Stimulated activated CD4-positive, alpha-beta T cell treated with anti-CD3 and anti-CD28 coated beads, Interleukin-12 subunit alpha, Interleukin-12 subunit beta, amount 100 ng/mL, for 48 hours (primary cell): ENCODE results near the gene CREM.
"Not testable (repeated sequence)": the region's sequence is repeated elsewhere in the genome, so short reads cannot be mapped to it uniquely, and the experiment has no call there.

Experiments used
- DNase-seq, 3 donors: peaks; one replicate each; pipeline ENCODE4 v3.0.0-alpha.2; 2020; ENCODE audit warnings: low read depth in 2 of 3, low spot score in 1 of 3

Gene CREM

DNA sequence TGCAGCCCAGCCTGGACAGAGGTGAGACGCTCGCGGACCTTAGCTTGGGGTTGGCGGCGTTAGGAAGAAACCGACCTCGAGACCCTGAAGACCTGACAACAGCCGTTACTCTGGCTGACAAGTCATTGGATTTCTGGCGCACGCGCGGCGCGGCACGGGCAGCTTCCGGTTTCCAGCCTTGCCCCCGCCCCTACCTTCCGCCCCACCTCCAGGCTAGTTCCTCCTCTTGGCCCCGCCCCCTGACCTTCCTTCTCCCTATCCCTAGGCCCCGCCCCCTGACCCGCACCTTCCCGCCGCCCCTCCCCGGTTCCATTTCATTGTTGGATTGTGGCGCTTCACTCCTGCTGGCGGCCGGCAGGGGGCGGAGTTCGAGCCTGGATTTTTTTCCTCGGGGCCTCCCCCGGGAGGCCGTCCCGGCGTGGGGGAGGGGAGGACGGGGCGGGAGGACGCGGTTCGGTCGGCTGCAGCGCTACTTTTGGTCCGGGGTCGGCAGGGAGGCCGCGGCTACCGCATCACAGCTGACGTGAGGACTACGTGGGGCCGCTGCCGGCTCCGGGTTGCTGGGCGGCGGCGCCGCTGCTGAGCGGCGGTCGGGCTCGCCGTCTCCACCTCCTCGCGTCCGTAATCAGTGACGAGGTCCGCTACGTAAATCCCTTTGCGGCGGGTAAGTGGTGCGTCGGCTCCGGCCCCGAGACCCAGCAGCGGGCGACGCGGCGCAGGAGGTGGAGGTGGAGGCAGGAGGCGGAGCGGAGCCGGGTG is at the start of gene CREM:
Gene CREM, plus strand, starts transcription at position 317 of the 759 bp plus-strand sequence. CDS start 10,990 bp downstream, outside the sequence.
- DNase-seq: peak; percentile 99 to 100 (median 100)

- DNase-seq: no peak
Measured at GRCh38 chr10:35079265-35079664, 47.4 kb upstream of the CREM start.

- no peak for DNase-seq
Measured at GRCh38 chr10:35079763-35080162, 46.9 kb upstream of the CREM start.

GRCh38 chr10:35080261-35080660 is 46.4 kb upstream of the CREM start:
- not testable (repeated sequence) for DNase-seq

GRCh38 chr10:35083242-35083641 is 43.4 kb upstream of the CREM start:
- DNase-seq: no peak

DNA sequence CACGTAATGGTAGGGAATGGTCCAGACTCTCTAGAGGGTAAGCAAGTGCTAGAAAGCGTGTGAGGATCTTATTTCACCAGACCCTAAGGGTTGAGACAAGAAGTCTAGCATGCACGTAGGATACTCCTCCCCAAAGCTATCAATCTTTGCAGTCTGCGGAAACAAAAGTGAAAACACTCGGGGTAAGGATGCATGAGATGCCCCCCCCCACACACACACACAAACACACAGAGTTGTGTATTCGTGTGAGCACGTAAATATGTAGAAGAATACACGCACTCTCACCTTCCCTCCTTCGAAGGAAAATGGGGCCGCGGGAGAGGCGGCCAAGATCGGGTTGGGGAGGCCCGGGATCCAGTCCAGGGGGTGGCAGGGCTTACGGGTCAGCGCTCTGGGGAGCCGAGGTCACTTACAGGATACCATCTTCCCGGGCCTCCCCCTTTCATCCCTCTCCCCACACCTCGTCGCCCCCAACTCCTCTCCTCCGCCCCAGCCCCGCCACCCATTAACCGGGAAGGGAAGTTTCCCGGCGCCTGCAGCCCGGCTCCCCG is 37.0 kb upstream of the CREM start:
- DNase-seq: peak in 1 of 3 donors; percentile 5

- DNase-seq: peak; percentile 89 to 93 (median 90)
Measured at GRCh38 chr10:35090162-35090954, 36.3 kb upstream of the CREM start, which contains the start of gene CUL2. CUL2 (minus strand) TSS chr10:35090341; CDS start chr10:35071317, 19,024 bp downstream.

GRCh38 chr10:35091994-35092790 is 34.5 kb upstream of the CREM start:
- DNase-seq: no peak

DNA sequence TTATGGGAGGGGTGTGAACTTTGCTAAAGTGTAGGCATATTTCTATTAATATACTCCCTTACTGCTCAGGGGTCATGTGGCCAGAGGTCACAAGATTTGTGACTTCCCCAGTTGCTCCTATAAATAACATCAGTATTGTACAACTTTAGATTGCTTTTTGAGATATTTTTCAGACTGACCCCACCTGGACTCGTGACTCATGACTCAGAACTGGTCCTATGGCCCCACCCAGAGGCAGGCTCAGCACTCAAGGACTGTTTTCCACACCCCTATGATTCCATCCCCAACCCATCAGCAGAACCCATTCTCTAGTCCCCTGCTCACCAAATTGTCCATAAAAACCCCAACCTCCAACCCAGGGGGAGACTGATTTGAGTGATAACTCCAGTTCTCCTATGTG is 33.8 kb upstream of the CREM start:
- no peak for DNase-seq

DNA sequence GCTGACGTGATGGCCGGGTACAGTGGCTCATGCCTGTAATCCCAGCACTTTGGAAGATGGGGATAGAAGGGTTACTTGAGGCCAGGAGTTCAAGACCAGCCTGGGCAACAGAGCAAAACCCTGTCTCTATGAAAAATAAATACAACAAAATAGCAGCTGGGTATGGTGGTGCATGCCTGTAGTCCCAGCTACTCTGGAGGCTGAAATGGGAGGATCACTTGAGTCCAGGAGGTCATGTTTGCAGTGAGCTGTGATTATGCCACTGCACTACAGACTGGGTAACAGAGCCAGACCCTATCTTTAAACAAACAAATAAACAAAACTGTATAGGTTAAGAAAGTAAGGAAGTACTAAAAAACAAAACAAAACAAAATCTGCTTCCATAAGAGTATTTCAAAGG is 30.3 kb upstream of the CREM start:
- no peak for DNase-seq

DNA sequence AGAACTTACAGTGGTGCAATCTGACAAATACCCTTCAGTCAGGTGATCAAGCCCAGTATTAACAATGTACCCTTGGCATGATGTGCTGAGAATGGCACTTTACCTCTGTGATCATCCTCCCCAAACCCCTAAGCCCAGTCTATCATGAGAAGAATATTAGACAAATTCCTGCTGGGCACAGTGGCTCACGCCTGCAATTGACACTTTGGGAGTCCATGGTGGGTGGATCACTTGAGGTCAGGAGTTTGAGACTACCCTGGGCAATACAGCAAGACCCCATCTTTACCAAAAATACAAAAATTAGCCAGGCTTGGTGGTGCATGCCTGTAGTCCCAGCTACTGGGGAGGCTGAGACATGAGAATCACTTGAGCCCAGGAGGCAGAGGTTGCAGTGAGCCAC is 29.1 kb upstream of the CREM start:
- DNase-seq: no peak

DNA sequence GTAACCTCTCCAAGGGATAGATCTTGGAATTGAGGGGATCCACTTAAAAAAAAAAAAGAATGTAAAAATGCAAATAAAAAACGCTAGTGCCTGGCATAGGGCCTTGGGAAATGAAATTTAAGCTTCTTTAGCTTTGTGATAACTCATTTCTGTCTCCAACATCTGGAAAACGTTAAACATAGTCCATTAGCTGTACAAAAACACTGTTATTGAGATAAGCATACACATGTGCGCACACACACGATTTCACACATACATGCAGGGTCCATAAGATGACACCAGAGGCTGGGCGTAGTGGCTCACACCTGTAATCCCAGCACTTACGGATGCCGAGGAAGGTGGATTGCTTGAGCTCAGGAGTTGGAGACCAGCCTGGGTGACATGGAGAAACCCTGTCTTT is 22.8 kb upstream of the CREM start:
- no peak for DNase-seq

DNA sequence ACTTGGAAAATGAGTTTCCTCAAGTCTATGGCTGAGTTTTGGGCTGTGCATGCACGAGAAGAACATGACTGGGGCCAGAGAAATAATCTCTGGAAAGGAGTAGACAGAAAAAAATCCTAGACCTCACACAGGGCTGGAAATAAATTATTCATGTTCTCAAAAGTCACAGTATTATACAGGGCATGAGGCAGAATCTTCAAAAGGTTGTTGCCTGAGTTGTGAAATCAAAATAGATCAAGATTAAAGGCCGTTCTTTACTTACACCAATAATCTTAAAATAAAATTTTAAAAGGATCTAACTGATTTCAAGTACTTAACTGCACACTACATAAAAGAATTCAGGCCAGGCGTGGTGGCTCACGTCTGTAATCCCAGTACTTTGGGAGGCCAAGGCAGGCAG is 14.1 kb upstream of the CREM start:
- no peak for DNase-seq

GRCh38 chr10:35119378-35119777 is 7.3 kb upstream of the CREM start:
- no peak for DNase-seq

DNA sequence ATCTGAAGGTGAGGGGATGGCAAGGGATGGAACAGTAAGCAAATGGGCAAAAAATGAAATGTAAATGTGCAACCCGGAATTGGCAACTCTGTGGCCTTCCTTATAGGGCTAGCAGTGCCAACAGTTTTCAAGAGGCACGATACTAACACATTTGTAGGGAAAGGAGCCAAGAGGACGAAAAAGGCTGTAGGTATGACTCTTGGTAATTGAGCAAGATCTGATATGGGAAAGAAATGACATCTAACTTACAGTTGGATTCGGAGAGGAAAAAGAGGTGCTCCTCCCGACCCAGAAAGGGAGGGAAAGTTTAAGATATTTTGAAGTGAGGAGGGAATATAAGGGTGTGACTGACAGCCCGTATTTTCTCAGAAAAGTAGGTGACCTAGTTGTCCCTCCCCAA is 2.1 kb upstream of the CREM start:
- DNase-seq: no peak

- DNase-seq: no peak
Measured at GRCh38 chr10:35126062-35126529, 550 bp upstream of the CREM start.

GRCh38 chr10:35127289-35127891 is 744 bp downstream of the CREM start:
- peak; percentile 38 to 62 (median 47) for DNase-seq

- no peak for DNase-seq
Measured at GRCh38 chr10:35129185-35129674, 2.6 kb downstream of the CREM start.

DNA sequence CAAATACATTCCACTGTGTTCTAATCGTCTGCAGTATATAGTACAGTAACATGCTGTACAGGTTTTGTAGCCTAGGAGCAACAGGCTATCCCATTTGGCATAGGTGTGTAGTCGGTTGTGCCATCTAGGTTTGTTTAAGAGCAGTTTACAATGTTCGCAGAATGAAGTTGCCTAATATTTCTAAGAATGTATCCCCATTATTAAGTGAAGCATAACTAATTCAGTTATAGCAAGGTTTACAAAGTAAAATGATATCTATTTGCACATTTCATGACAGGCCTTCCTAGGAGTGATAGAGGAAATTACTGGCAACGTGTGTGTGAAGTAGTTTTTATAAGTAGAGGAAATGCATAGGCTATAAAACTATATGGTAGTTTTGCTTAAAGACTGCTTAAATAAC is 4.0 kb downstream of the CREM start:
- no peak for DNase-seq

DNA sequence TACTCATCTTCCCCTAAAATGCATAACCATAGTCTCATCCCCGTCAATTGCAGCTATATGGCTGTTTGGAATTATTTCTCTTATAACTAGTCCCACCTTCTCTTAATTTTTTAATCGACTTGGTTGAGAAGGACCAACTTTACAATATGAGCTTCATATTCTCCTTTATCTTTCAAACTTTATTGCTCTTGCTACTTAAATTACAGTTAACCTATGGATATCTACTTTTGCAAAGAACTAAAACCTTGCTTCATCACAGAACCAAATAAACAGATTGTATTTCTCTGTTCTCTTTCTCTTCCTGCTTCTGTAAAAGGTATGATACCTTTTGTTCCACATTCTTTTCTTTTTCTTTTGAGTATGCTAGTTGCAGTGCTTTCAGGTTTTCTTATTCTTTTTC is 6.1 kb downstream of the CREM start:
- DNase-seq: no peak
